T1000 (cell line): ENCODE measurements around the gene NDUFA6.
"Not testable (repeated sequence)": the region's sequence is repeated elsewhere in the genome, so short reads cannot be mapped to it uniquely, and the experiment has no call there.

Experiments
- DNase-seq: peaks from one replicate; lab custom pipeline; 2025; ENCODE audit warnings: mixed read lengths; lab: John Stamatoyannopoulos, UW

Gene NDUFA6

GRCh38 chr22:42112793-42113192, 22.2 kb upstream of the NDUFA6 start:
- DNase-seq = not testable (repeated sequence)

DNA sequence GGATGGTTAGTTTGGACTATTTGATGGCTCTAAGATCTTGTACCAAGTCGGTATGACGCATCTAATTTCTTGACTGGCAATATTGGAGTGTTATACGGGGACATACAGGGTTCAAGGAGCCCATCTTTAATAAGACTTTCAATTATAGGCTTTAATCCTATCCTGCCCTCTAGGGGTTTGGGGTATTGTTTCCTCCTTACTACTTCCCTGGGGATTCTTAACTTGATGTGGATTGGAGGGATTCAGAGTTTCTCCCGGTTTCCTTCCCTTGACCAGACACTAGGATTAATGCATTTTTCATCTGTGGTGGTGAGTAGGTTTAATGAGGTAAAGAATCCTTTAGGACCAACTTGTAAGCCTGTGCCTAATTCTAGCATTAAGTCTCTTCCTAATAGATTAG, 21.2 kb upstream of the NDUFA6 start:
- no peak for DNase-seq

DNA sequence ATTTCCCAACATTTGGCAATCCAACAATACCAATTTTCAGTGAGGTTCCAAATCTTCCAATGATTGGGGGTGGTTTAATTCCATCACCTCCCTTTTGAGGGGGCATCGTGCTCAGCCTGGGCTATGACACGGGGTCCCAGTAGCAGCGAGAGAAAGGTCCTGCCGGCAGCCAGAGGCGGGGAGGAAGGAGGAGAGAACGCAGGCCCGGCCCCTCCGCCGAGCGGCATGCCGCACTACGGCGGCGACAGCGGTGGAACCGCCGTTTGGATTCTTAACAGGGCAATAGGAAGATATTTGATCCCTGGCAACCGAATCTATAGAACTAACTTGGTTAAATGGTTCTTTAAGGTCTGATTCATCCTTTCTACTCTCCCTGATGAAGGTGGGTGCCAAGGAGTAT, 18.3 kb upstream of the NDUFA6 start:
- DNase-seq = no peak

- not testable (repeated sequence) for DNase-seq
Measured at GRCh38 chr22:42104332-42104860, 13.8 kb upstream of the NDUFA6 start.

- no peak for DNase-seq
Measured at GRCh38 chr22:42101199-42101598, 10.6 kb upstream of the NDUFA6 start.

- no peak for DNase-seq
Measured at GRCh38 chr22:42091455-42091782, 847 bp upstream of the NDUFA6 start.

GRCh38 chr22:42086051-42086450, 4.5 kb downstream of the NDUFA6 start:
- no peak for DNase-seq

GRCh38 chr22:42084874-42085273, 5.7 kb downstream of the NDUFA6 start:
- DNase-seq = no peak

- DNase-seq = no peak
Measured at GRCh38 chr22:42083119-42083518, 7.5 kb downstream of the NDUFA6 start.

DNA sequence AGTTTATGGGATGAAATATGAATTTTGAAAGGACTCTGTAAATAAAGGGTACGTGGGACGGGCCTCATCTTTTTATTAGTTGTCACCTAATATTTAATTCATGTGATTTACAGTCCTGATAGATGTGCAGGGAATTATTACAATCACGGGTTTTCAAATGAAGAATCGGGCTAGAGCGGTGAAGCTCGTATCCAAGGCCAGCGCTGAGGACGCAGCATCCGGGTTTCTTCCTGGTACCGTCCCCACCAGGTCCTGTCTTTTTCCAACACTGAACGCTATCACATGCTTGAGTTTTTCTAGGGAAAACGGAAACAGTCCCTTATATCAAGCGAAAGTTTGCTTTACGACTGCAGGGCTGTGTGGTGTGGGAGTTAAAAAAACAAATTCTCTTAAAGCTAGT, 10.3 kb downstream of the NDUFA6 start:
- DNase-seq = peak; percentile 45

GRCh38 chr22:42079319-42080251, 11.0 kb downstream of the NDUFA6 start, which contains the start of gene SMDT1:
TSS of gene SMDT1 (plus strand) at chr22:42079700. CDS start at chr22:42079769, 69 bp downstream.
- DNase-seq = peak; percentile 98

GRCh38 chr22:42078469-42079318, 11.9 kb downstream of the NDUFA6 start:
- no peak for DNase-seq

DNA sequence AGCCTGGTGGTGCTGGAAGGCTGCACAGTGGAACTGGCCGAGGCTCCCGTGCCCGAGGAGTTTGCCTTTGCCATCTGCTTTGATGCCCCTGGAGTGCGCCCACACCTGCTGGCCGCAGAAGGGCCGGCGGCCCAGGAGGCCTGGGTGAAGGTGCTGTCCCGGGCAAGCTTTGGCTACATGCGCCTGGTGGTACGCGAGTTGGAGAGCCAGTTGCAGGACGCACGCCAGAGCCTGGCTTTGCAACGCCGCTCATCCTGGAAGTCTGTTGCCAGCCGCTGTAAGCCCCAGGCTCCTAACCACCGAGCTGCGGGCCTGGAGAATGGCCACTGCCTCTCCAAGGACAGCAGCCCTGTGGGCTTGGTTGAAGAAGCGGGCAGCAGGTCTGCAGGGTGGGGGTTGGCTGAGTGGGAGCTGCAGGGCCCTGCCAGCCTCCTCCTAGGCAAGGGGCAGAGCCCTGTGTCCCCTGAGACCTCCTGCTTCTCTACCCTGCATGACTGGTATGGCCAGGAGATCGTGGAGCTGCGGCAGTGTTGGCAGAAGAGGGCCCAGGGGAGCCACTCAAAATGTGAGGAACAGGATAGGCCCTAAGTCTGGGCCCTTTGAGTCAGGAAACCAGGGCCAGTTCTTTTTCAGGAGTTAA, 13.0 kb downstream of the NDUFA6 start:
- no peak for DNase-seq

GRCh38 chr22:42076764-42077485, 13.6 kb downstream of the NDUFA6 start:
- no peak for DNase-seq

GRCh38 chr22:42074846-42075676, 15.5 kb downstream of the NDUFA6 start:
- DNase-seq = no peak

DNA sequence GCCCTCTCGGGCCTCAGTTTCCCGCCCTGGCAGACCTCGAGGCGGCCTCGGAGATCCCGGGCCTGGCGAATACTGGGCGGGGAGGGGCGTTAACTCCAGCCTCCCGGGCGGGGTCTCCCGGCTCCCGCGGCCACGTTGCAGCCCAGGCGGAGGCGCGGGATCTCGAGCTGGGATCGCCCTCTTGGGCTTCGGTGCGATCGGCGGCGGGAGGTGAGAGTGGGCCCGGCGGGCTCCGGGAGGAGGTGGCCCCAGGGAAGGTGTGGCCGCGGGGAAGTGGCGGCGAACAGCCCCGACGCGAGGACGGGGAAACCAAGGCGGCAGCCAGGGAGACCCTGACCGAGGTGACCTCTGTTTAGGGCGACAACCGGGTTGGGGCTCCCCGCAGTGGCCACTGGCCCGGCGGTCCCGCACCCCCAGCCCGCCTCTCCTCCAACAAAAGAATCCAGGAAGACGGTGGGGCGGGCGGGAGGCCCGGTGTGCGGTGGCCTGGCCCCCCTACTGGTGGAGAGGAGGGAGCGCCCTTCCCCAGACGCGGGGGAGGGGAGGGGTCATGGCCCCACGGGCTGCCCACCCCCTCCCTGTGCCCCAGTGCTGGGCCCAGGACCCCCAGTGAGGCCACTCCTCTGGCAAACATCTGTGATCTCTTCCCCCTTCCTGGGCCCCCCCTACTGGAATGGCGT, 16.3 kb downstream of the NDUFA6 start, which contains the start of gene PHETA2:
Gene PHETA2 (plus strand): TSS at position 117 of the 680 bp plus-strand sequence. CDS start 3,046 bp downstream, outside the sequence.
- DNase-seq = no peak

- no peak for DNase-seq
Measured at GRCh38 chr22:42073621-42074041, 16.9 kb downstream of the NDUFA6 start.

DNA sequence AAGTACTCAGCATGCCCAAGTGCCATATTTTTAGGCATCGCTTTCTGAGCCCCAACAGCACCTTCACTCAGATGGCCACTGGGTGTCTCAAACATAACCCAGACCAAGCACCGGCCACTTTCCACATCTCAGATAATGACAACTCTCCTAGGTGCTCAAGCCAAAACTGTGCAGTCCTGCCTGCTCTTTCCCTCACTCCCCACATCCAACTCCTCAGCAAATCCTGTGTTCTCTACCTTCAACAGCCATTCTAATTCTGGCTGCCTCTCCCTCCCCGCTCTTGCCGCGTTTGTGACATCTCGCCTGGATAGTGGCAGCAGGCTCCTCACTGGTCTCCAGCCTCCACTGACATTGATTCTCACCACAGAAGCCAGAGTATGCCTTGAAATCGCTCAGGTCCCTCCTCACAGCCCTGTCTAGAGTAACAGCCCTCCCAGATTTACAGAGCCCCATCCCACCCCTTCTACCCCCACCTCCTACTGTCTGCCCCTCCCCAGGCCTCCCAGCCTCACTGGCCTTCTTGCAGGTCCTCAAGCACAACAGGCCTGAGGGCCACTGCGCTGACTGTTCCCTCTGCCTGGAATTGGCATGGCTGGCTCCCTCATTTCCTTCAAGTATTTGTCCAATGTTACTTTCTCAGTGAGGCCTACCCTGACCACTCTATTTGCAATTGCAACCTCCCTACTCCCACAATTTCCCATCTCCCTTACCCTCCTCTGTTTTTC, 17.8 kb downstream of the NDUFA6 start:
- DNase-seq = no peak

DNA sequence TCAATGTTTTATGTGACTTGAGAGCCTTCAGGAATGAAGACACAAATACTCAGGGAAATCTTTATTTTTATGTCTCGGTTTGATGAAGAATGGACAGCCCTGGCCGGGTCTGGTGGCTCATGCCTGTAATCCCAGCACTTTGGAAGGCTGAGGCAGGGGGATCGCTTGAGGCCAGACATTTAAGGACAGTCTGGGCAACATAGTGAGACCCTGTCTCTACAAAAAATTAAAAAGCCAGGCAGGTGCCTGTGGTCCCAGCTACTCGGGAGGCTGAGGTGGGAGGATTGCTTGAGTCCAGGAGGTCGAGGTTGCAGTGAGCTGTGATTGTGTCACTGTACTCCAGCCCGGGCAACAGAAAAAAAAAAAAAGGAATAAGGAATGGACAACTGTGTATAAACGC, 19.1 kb downstream of the NDUFA6 start:
- not testable (repeated sequence) for DNase-seq
